ENCODE results near the gene ACOT7.

The ACOT7 gene

GRCh38 chr1:6349254-6349943, 44.2 kb downstream of the ACOT7 start:
- FAIRE-seq (no peak), DNase-seq (ENCODE audit: insufficient read length, low spot score) (no peak)
- TF ChIP-seq POLR2A (IDR thresholded peaks at IDR 0.05; ENCODE audit: low read depth, low read length) (no peak), SPI1 (IDR thresholded peaks at IDR 0.05; ENCODE audit: low read depth, low read length) (no peak), TAF1 (IDR thresholded peaks at IDR 0.05; ENCODE audit: low read depth, low read length) (no peak), PAX5 (IDR thresholded peaks at IDR 0.05; ENCODE audit: insufficient read depth, low read length, severe bottlenecking) (no peak), POLR2AphosphoS5 (IDR thresholded peaks at IDR 0.05; ENCODE audit: low read depth, low read length) (no peak), POU2F2 (IDR thresholded peaks at IDR 0.05; ENCODE audit: low read depth, low read length) (no peak)

- TF ChIP-seq TAF1 (IDR thresholded peaks at IDR 0.05; ENCODE audit: low read depth, low read length), result no peak
- no peak for TF ChIP-seq POLR2A (IDR thresholded peaks at IDR 0.05; ENCODE audit: low read depth, low read length)
- no peak for TF ChIP-seq POLR2AphosphoS5 (IDR thresholded peaks at IDR 0.05; ENCODE audit: low read depth, low read length)
- TF ChIP-seq PAX5 (IDR thresholded peaks at IDR 0.05; ENCODE audit: insufficient read depth, low read length, severe bottlenecking), result no peak
- TF ChIP-seq POU2F2 (IDR thresholded peaks at IDR 0.05; ENCODE audit: low read depth, low read length), result no peak
- no peak for TF ChIP-seq SPI1 (IDR thresholded peaks at IDR 0.05; ENCODE audit: low read depth, low read length)
- DNase-seq (ENCODE audit: insufficient read length, low spot score) (no peak), FAIRE-seq (peak; percentile 5)
These were observed 44.9 kb downstream of the ACOT7 start for GRCh38 chr1:6348511-6349191.

- TF ChIP-seq SPI1 (IDR thresholded peaks at IDR 0.05; ENCODE audit: low read depth, low read length) (no peak), POU2F2 (IDR thresholded peaks at IDR 0.05; ENCODE audit: low read depth, low read length) (peak; percentile 51; the same call in 1 of the 2 replicates)
- DNase-seq (ENCODE audit: insufficient read length, low spot score), result peak; percentile 67
These were observed 45.7 kb downstream of the ACOT7 start for GRCh38 chr1:6347641-6348487.

GRCh38 chr1:6345460-6345859, 48.1 kb downstream of the ACOT7 start:
- TF ChIP-seq POU2F2 (IDR thresholded peaks at IDR 0.05; ENCODE audit: low read depth, low read length), result no peak
- FAIRE-seq (no peak), DNase-seq (ENCODE audit: insufficient read length, low spot score) (no peak)

More at GRCh38 chr1:6347641-6348487, 45.7 kb downstream of the ACOT7 start:
- peak; percentile 91 for FAIRE-seq

- DNase-seq (ENCODE audit: insufficient read length, low spot score), result no peak
- TF ChIP-seq POLR2AphosphoS5 (IDR thresholded peaks at IDR 0.05; ENCODE audit: low read depth, low read length) (no peak), TAF1 (IDR thresholded peaks at IDR 0.05; ENCODE audit: low read depth, low read length) (no peak), POU2F2 (IDR thresholded peaks at IDR 0.05; ENCODE audit: low read depth, low read length) (no peak), PAX5 (IDR thresholded peaks at IDR 0.05; ENCODE audit: insufficient read depth, low read length, severe bottlenecking) (no peak), SPI1 (IDR thresholded peaks at IDR 0.05; ENCODE audit: low read depth, low read length) (no peak), POLR2A (IDR thresholded peaks at IDR 0.05; ENCODE audit: low read depth, low read length) (no peak)
- FAIRE-seq, result no peak
These were observed 48.6 kb downstream of the ACOT7 start for GRCh38 chr1:6345009-6345408.

GRCh38 chr1:6343506-6344405, 49.8 kb downstream of the ACOT7 start:
- FAIRE-seq (peak; percentile 84), DNase-seq (ENCODE audit: insufficient read length, low spot score) (peak; percentile 78)
- TF ChIP-seq POU2F2 (IDR thresholded peaks at IDR 0.05; ENCODE audit: low read depth, low read length) (no peak), POLR2AphosphoS5 (IDR thresholded peaks at IDR 0.05; ENCODE audit: low read depth, low read length) (no peak), TAF1 (IDR thresholded peaks at IDR 0.05; ENCODE audit: low read depth, low read length) (no peak), PAX5 (IDR thresholded peaks at IDR 0.05; ENCODE audit: insufficient read depth, low read length, severe bottlenecking) (no peak), SPI1 (IDR thresholded peaks at IDR 0.05; ENCODE audit: low read depth, low read length) (no peak), POLR2A (IDR thresholded peaks at IDR 0.05; ENCODE audit: low read depth, low read length) (no peak)

GRCh38 chr1:6342056-6342455, 51.5 kb downstream of the ACOT7 start:
- no peak for DNase-seq (ENCODE audit: insufficient read length, low spot score)
- TF ChIP-seq POU2F2 (IDR thresholded peaks at IDR 0.05; ENCODE audit: low read depth, low read length), result no peak
- TF ChIP-seq PAX5 (IDR thresholded peaks at IDR 0.05; ENCODE audit: insufficient read depth, low read length, severe bottlenecking), result no peak
- no peak for TF ChIP-seq TAF1 (IDR thresholded peaks at IDR 0.05; ENCODE audit: low read depth, low read length)
- TF ChIP-seq POLR2A (IDR thresholded peaks at IDR 0.05; ENCODE audit: low read depth, low read length), result no peak
- no peak for TF ChIP-seq SPI1 (IDR thresholded peaks at IDR 0.05; ENCODE audit: low read depth, low read length)
- TF ChIP-seq POLR2AphosphoS5 (IDR thresholded peaks at IDR 0.05; ENCODE audit: low read depth, low read length), result no peak
- no peak for FAIRE-seq

GRCh38 chr1:6338695-6339094, 54.9 kb downstream of the ACOT7 start:
- TF ChIP-seq POLR2A (IDR thresholded peaks at IDR 0.05; ENCODE audit: low read depth, low read length), result no peak
- no peak for TF ChIP-seq POU2F2 (IDR thresholded peaks at IDR 0.05; ENCODE audit: low read depth, low read length)
- no peak for TF ChIP-seq POLR2AphosphoS5 (IDR thresholded peaks at IDR 0.05; ENCODE audit: low read depth, low read length)
- no peak for TF ChIP-seq TAF1 (IDR thresholded peaks at IDR 0.05; ENCODE audit: low read depth, low read length)
- TF ChIP-seq PAX5 (IDR thresholded peaks at IDR 0.05; ENCODE audit: insufficient read depth, low read length, severe bottlenecking), result no peak
- no peak for TF ChIP-seq SPI1 (IDR thresholded peaks at IDR 0.05; ENCODE audit: low read depth, low read length)
- DNase-seq (ENCODE audit: insufficient read length, low spot score) (no peak), FAIRE-seq (no peak)

All from GM12891 (cell line).